IMR-90 (cell line): ENCODE measurements around the gene EIF4H. TPM values are rescaled to one million over a fixed set of nuclear protein-coding genes. Genes with fewer than 3 reads are reported as not detected.
A peak's percentile ranks its signal among the peaks of the same experiment; 100 is the strongest.
"Not testable (repeated sequence)": the region's sequence is repeated elsewhere in the genome, so short reads cannot be mapped to it uniquely, and the experiment has no call there.

Experiments used
- ATAC-seq: fragments of 200-7000 bp; cut with Tn5 transposase; 2 replicates; pipeline ENCODE4 v1.9.1; 2020; ENCODE audit warnings: low read depth, mild to moderate bottlenecking, moderate library complexity
- BruUV-seq: library from RNA; stranded (reverse); fragments of 400-500 nt; replicated peaks from 2 replicates; lab custom pipeline; 2021; lab: Mats Ljungman, UMichigan
- CTCF ChIA-PET: fragments of 300-600 bp; formaldehyde crosslinking; extraction: SDS; loops from one replicate; lab custom pipeline; 2021; ENCODE audit warnings: antibody characterized with exemption; lab: Yijun Ruan, JAX
- POLR2A ChIA-PET: fragments of 300-600 bp; sonication (Branson Sonifier 250); formaldehyde crosslinking; loops from one replicate; lab custom pipeline; 2022; ENCODE audit warnings: antibody characterized with exemption; ENCODE audit not compliant: unreplicated experiment; lab: Charles Lee
- DNase-seq: peaks from one replicate; pipeline ENCODE4 v3.0.0; 2013
- H2AFZ ChIP-seq: replicated peaks from 2 replicates; pipeline ENCODE3; 2013; ENCODE audit warnings: low read length, mild to moderate bottlenecking; ENCODE audit not compliant: poor library complexity
- H2AK5ac ChIP-seq: 2 replicates; pipeline ENCODE4 v1.6.1; 2013; ENCODE audit warnings: low read depth, low read length, inconsistent platforms
- H2AK9ac ChIP-seq: replicated peaks from 2 replicates; pipeline ENCODE3; 2013; ENCODE audit warnings: mild to moderate bottlenecking, low read depth, low read length, moderate library complexity; ENCODE audit not compliant: poor library complexity
- H2BK120ac ChIP-seq: 2 replicates; pipeline ENCODE4 v1.6.1; 2013; ENCODE audit warnings: low read depth, low read length, inconsistent platforms
- H2BK15ac ChIP-seq: 3 replicates; pipeline ENCODE4 v1.6.1; 2013; ENCODE audit warnings: low read depth, low read length, inconsistent platforms
- H2BK20ac ChIP-seq: 2 replicates; pipeline ENCODE4 v1.6.1; 2013; ENCODE audit warnings: low read depth, mild to moderate bottlenecking, inconsistent platforms, low read length, moderate library complexity
- H2BK5ac ChIP-seq: 2 replicates; pipeline ENCODE4 v1.6.1; 2013; ENCODE audit warnings: mild to moderate bottlenecking, low read depth, low read length, inconsistent platforms; ENCODE audit not compliant: poor library complexity, severe bottlenecking
- H3K14ac ChIP-seq: replicated peaks from 2 replicates; pipeline ENCODE4 v1.6.1; 2013; ENCODE audit warnings: low read depth, low read length, inconsistent platforms
- H3K18ac ChIP-seq: 2 replicates; pipeline ENCODE4 v1.6.1; 2013; ENCODE audit warnings: low read depth, low read length, control low read depth
- H3K23ac ChIP-seq: 2 replicates; pipeline ENCODE4 v1.6.1; 2013; ENCODE audit warnings: low read depth, low read length, inconsistent platforms
- H3K27ac ChIP-seq: 2 replicates; pipeline ENCODE4 v1.5.1; 2013; ENCODE audit warnings: mild to moderate bottlenecking, control low read depth, low read length; ENCODE audit not compliant: insufficient read depth
- H3K27me3 ChIP-seq: 2 replicates; pipeline ENCODE4 v1.6.1; 2013; ENCODE audit warnings: low read length; ENCODE audit not compliant: control insufficient read depth, insufficient read depth
- H3K36me3 ChIP-seq: 2 replicates; pipeline ENCODE4 v1.6.1; 2013; ENCODE audit warnings: low read length, mixed read lengths; ENCODE audit not compliant: control insufficient read depth, insufficient read depth
- H3K4ac ChIP-seq: 2 replicates; pipeline ENCODE4 v1.6.1; 2013; ENCODE audit warnings: low read depth, low read length, inconsistent platforms
- H3K4me1 ChIP-seq: 2 replicates; pipeline ENCODE4 v1.6.1; 2013; ENCODE audit warnings: low read length, mixed read lengths; ENCODE audit not compliant: control insufficient read depth, insufficient read depth
- H3K4me2 ChIP-seq: 2 replicates; pipeline ENCODE4 v1.6.1; 2013; ENCODE audit warnings: low read depth, mild to moderate bottlenecking, control low read depth, low read length, moderate library complexity
- H3K4me3 ChIP-seq: 2 replicates; pipeline ENCODE4 v1.5.1; 2013; ENCODE audit warnings: low read depth, mild to moderate bottlenecking, control low read depth, low read length, moderate library complexity; ENCODE audit not compliant: insufficient read depth
- H3K56ac ChIP-seq: 2 replicates; pipeline ENCODE4 v1.6.1; 2013; ENCODE audit warnings: low read length, inconsistent platforms; ENCODE audit not compliant: insufficient read depth; ENCODE audit errors: extremely low read depth
- H3K79me1 ChIP-seq, 2 experiments: 2 replicates each; pipeline ENCODE4 v1.6.1; 2013; ENCODE audit warnings: low read length in 2 of 2, inconsistent platforms in 1 of 2, low read depth in 1 of 2
- H3K9ac ChIP-seq: 2 replicates; pipeline ENCODE4 v1.6.1; 2013; ENCODE audit warnings: low read depth, low read length, control low read depth
- H3K9me1 ChIP-seq: 2 replicates; pipeline ENCODE4 v1.6.1; 2013; ENCODE audit warnings: low read length, inconsistent platforms; ENCODE audit not compliant: insufficient read depth
- H3K9me3 ChIP-seq: 2 replicates; pipeline ENCODE4 v1.6.1; 2013; ENCODE audit warnings: low read length; ENCODE audit not compliant: control insufficient read depth, insufficient read depth
- H4K20me1 ChIP-seq: 2 replicates; pipeline ENCODE4 v1.6.1; 2013; ENCODE audit warnings: low read length, inconsistent platforms; ENCODE audit not compliant: insufficient read depth
- H4K5ac ChIP-seq: 2 replicates; pipeline ENCODE4 v1.6.1; 2013; ENCODE audit warnings: mild to moderate bottlenecking, low read depth, low read length, control low read depth
- H4K8ac ChIP-seq, 2 experiments: 2 replicates each; pipeline ENCODE4 v1.6.1; 2013; ENCODE audit warnings: low read depth in 2 of 2, low read length in 2 of 2, control low read depth in 1 of 2, inconsistent platforms in 1 of 2
- H4K91ac ChIP-seq: 2 replicates; pipeline ENCODE4 v1.6.1; 2013; ENCODE audit warnings: low read depth, low read length, inconsistent platforms; ENCODE audit not compliant: insufficient read depth
- BHLHE40 ChIP-seq: fragments of 150-350 bp; IDR thresholded peaks from 2 replicates; pipeline ENCODE4 v1.6.1; 2016; ENCODE audit warnings: mild to moderate bottlenecking, low read depth, low read length
- FOS ChIP-seq: fragments of 150-350 bp; IDR thresholded peaks from 2 replicates; pipeline ENCODE4 v1.6.1; 2016; ENCODE audit warnings: low read depth, low read length
- RFX5 ChIP-seq: IDR thresholded peaks from 2 replicates; pipeline ENCODE4 v1.8.0; 2012; ENCODE audit warnings: low read depth, mild to moderate bottlenecking, low read length, moderate library complexity
- whole genome bisulfite sequencing, 2 experiments: methylation state at CpG; one replicate each; pipeline versions ENCODE4 v1.1.5 to v1.1.7; 2013; ENCODE audit warnings: missing lambda C conversion rate in 2 of 2; ENCODE audit not compliant: insufficient read length in 1 of 2; ENCODE audit errors: extremely low coverage in 2 of 2; 5-methylcytosine and 5-hydroxymethylcytosine counted together
- dilution Hi-C: fragments of 300-500 bp; cut with HindIII; formaldehyde crosslinking; loops from one replicate; pipeline ENCODE4 v1.14.3; 2018; ENCODE audit warnings: low sequenced_read_pairs; ENCODE audit not compliant: unreplicated experiment
- in situ Hi-C: fragments of 300-500 bp; cut with MboI; formaldehyde crosslinking; loops from 3 replicates; pipeline ENCODE4 v1.14.3; 2019; ENCODE audit warnings: low sequenced_read_pairs, inconsistent platforms, mixed read lengths
- intact Hi-C: fragments of 100-400 bp; cut with micrococcal nuclease; formaldehyde crosslinking; loops from 2 replicates; pipeline ENCODE4 v1.10.0; 2022
- polyA plus RNA-seq, 3 experiments: library from polyadenylated mRNA; depleted of rRNA; stranded (reverse); fragments of >200 nt; gene quantifications; 2 replicates each; pipeline ENCODE4 v1.2.3, GENCODE V29; 2012; ENCODE audit warnings: low replicate concordance in 1 of 3
- total RNA-seq: library from RNA; depleted of rRNA; stranded (reverse); fragments of >200 nt; gene quantifications from 2 replicates; pipeline ENCODE4 v1.2.3, GENCODE V29; 2012
- TF ChIP-seq, protein P1 (sequence below): fragments of 150-350 bp; IDR thresholded peaks from 2 replicates; pipeline ENCODE4 v1.6.1; 2017; ENCODE audit warnings: mild to moderate bottlenecking, antibody characterized with exemption, low read length, low read depth

The EIF4H gene
- total and polyA plus RNA-seq, 2 of the 4 experiments (the other 2 are of a cell fraction): 241 to 321 TPM

DNA sequence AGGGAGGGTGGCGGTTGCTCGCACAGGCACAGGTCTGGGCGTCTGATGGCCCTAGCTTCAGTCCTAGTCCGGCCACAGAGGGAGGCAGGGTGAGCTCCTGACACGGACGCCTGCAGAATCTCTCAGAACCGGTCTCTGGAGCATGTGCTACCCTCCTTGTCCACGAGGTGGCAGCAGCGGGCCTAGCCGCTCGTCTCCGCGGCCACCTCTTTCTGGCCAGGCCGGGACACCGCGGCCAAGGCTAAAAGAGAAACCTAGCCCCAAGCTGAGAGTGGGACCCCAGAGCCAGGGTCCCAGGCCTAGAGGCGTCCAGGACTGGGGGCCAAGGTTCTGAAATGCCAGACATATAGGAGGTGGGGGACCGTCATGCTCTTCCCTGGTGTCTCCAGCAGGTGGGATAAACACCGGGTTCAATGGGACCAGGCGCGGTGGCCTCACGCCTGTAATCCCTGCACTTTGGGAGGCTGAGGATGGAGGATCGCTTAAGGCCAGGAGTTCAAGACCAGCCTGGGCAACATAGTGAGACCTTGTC is 32.5 kb downstream of the EIF4H start (continued):
- TF ChIP-seq RFX5 (no peak), FOS (no peak)

DNA sequence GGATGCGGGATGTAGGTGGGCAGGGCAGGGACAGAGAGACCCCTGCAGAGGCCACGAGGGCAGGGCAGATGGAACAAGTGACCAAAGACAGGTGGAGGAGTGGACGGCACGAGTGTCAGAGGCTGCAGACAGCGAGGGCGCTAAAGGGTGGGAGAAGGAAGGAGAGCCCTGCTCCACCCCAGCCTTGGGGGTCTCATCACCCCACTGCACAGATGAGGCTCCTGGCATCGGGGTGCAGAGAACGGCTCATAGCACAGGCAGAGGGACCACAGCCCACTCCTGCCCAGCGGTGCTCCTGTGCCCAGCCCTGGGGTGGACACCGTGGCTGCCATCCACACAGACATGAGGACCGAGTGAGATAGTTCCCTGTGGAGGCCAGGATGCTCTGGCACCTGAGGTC is 33.4 kb downstream of the EIF4H start:
- Histone ChIP-seq H4K5ac (no peak overlapping the region), H4K8ac (no peak overlapping the region), H2BK15ac (no peak overlapping the region), H2AK5ac (0 out of 2 replicates have a peak overlapping the region, but pooled peaks have one; percentile 15), H3K9me1 (no peaks in the 10 kb centered on the region), H2BK5ac (no peak overlapping the region), H3K4me3 (no peak overlapping the region), H3K23ac (no peak overlapping the region), H3K4me1 (peaks cover 4% of the 10 kb centered on the region; the same call in 1 of the 2 replicates), H2BK20ac (no peak overlapping the region; the same call in 1 of the 2 replicates), H3K18ac (no peak overlapping the region), H2AK9ac (peak overlapping the region; percentile 88), H3K79me1 (no peaks in the 10 kb centered on the region), H3K9me3 (no peaks in the 10 kb centered on the region), H4K91ac (no peak overlapping the region), H4K20me1 (0 out of 2 replicates have a peak, but pooled peaks cover 3% of the 10 kb centered on the region), H3K9ac (no peak overlapping the region), H2AFZ (no peak overlapping the region), H3K36me3 (no peaks in the 10 kb centered on the region), H3K14ac (no peak overlapping the region), H2BK120ac (no peak overlapping the region), H3K4ac (no peak overlapping the region), H3K56ac (no peak overlapping the region), H3K27ac (no peak overlapping the region), H3K27me3 (no peaks in the 10 kb centered on the region), H3K4me2 (no peak overlapping the region)
- TF ChIP-seq BHLHE40 (no peak), RFX5 (no peak)
- TF ChIP-seq, protein P1, sequence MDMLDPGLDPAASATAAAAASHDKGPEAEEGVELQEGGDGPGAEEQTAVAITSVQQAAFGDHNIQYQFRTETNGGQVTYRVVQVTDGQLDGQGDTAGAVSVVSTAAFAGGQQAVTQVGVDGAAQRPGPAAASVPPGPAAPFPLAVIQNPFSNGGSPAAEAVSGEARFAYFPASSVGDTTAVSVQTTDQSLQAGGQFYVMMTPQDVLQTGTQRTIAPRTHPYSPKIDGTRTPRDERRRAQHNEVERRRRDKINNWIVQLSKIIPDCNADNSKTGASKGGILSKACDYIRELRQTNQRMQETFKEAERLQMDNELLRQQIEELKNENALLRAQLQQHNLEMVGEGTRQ: no peak
- intact Hi-C loops (loop anchor here (2.0 to 5.0 kb wide), 2 partner anchors 85 to 355 kb away; no protein-coding TSS in a partner anchor), in situ Hi-C loops (loop anchor here (5.0 to 25.0 kb wide), 3 partner anchors 195 to 355 kb away; partner anchors contain the start of gene TMEM270), dilution Hi-C loops (no loop called here)
- BruUV-seq: no TSS peak
- ATAC-seq (no peak), DNase-seq (no peak)
- CTCF ChIA-PET: interaction anchor here (0.7 to 2.6 kb wide), 2 partner anchors 194 to 338 kb away, joined by 3 to 20 read pairs; no protein-coding TSS in a partner anchor
- POLR2A ChIA-PET: no interaction called here
- 100% methylated on average over 2 of the region's 11 CpGs; no CpG with 5 or more reads in 1 of the 2 experiments for WGBS, 2 experiments

DNA sequence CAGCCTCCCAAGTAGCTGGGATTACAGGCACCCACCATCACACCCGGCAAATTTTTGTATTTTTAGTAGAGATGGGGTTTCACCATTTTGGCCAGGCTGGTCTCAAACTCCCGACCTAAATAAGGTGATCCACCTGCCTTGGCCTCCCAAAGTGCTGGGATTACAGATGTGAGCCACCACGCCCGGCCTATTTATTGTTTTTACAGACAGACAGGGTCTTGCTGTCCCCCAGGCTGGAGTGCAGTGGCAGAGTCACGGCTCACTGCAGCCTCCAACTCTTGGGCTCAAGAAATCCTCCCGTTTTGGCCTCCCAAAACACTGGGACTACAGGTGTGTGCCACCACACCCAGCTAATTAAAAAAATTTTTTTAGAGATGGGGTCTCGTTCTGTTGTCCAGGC is 34.1 kb downstream of the EIF4H start:
- dilution Hi-C loops, POLR2A ChIA-PET, DNase-seq: not testable (repeated sequence)

More for the DNA sequence above, 34.1 kb downstream of the EIF4H start:
- intact Hi-C loops: loop anchor here (5.0 kb wide), 1 partner anchor 84 kb away; no protein-coding TSS in a partner anchor
- not testable (repeated sequence) for H3K4me2 ChIP-seq, H3K27me3 ChIP-seq, H2BK15ac ChIP-seq, H3K9me3 ChIP-seq, H4K91ac ChIP-seq, BruUV-seq, H3K56ac ChIP-seq, H2BK120ac ChIP-seq, H3K4me3 ChIP-seq, H3K9ac ChIP-seq, H3K36me3 ChIP-seq, H3K79me1 ChIP-seq, H3K14ac ChIP-seq, H3K18ac ChIP-seq, H3K23ac ChIP-seq, H2AK9ac ChIP-seq, H3K4me1 ChIP-seq, H2AFZ ChIP-seq, H2BK20ac ChIP-seq, H3K27ac ChIP-seq, H4K5ac ChIP-seq, H3K4ac ChIP-seq, H2BK5ac ChIP-seq, ATAC-seq, H3K9me1 ChIP-seq, H4K8ac ChIP-seq, H4K20me1 ChIP-seq, H2AK5ac ChIP-seq
- CTCF ChIA-PET: interaction anchor here (2.6 kb wide), 1 partner anchor 193 kb away, joined by 20 read pairs; no protein-coding TSS in a partner anchor
- WGBS, 2 experiments: 93% methylated on average over 3 of the region's 7 CpGs; no CpG with 5 or more reads in 1 of the 2 experiments
- in situ Hi-C loops: loop anchor here (5.0 to 25.0 kb wide), 3 partner anchors 194 to 354 kb away; partner anchors contain the start of gene TMEM270
